OCI-M2 (cell line): ENCODE results near the gene ACOT6.
"Not testable (repeated sequence)": the region's sequence is repeated elsewhere in the genome, so short reads cannot be mapped to it uniquely, and the experiment has no call there.

Source experiments
- DNase-seq: peaks from one replicate; lab custom pipeline; 2025; ENCODE audit not compliant: unreplicated experiment; lab: John Stamatoyannopoulos, UW

ACOT6 gene

GRCh38 chr14:73612339-73613045 lies at the start of gene ACOT6:
ACOT6 (plus strand) TSS chr14:73612517; CDS start chr14:73612572, 55 bp downstream.
- DNase-seq, result no peak

GRCh38 chr14:73562696-73563095 lies 49.6 kb upstream of the ACOT6 start:
- DNase-seq, result not testable (repeated sequence)

- not testable (repeated sequence) for DNase-seq
These were observed 45.9 kb upstream of the ACOT6 start for GRCh38 chr14:73566431-73566830.

GRCh38 chr14:73566935-73567334 lies 45.4 kb upstream of the ACOT6 start:
- DNase-seq, result not testable (repeated sequence)

GRCh38 chr14:73567358-73567757 lies 45.0 kb upstream of the ACOT6 start:
- no peak for DNase-seq

GRCh38 chr14:73567951-73568885 lies 44.1 kb upstream of the ACOT6 start:
- DNase-seq, result no peak

- DNase-seq, result not testable (repeated sequence)
These were observed 43.5 kb upstream of the ACOT6 start for GRCh38 chr14:73568886-73569184.

- DNase-seq, result peak; percentile 65
These were observed 42.9 kb upstream of the ACOT6 start, which contains the start of gene ACOT2 for GRCh38 chr14:73569185-73569958. ACOT2 (plus strand) TSS chr14:73569213; CDS start chr14:73569241, 28 bp downstream.

GRCh38 chr14:73570913-73571312 lies 41.4 kb upstream of the ACOT6 start:
- DNase-seq, result peak; percentile 23

- DNase-seq, result not testable (repeated sequence)
These were observed 39.3 kb upstream of the ACOT6 start for GRCh38 chr14:73573034-73573433.

GRCh38 chr14:73573740-73574139 lies 38.6 kb upstream of the ACOT6 start:
- not testable (repeated sequence) for DNase-seq

- not testable (repeated sequence) for DNase-seq
These were observed 38.1 kb upstream of the ACOT6 start for GRCh38 chr14:73574251-73574650.

- no peak for DNase-seq
These were observed 35.9 kb upstream of the ACOT6 start for GRCh38 chr14:73576391-73576790.

- not testable (repeated sequence) for DNase-seq
These were observed 35.1 kb upstream of the ACOT6 start for GRCh38 chr14:73577214-73577613.

- DNase-seq, result not testable (repeated sequence)
These were observed 30.0 kb upstream of the ACOT6 start for GRCh38 chr14:73582102-73582979.

GRCh38 chr14:73588695-73589094 lies 23.6 kb upstream of the ACOT6 start:
- no peak for DNase-seq

GRCh38 chr14:73589116-73589515 lies 23.2 kb upstream of the ACOT6 start:
- no peak for DNase-seq

- not testable (repeated sequence) for DNase-seq
These were observed 21.7 kb upstream of the ACOT6 start for GRCh38 chr14:73590673-73591004.

- no peak for DNase-seq
These were observed 20.4 kb upstream of the ACOT6 start, which contains the start of gene ACOT4 for GRCh38 chr14:73591690-73592449. ACOT4 (plus strand) TSS chr14:73591873; CDS start chr14:73591960, 87 bp downstream.
